PC-9 (cell line): ENCODE data around the gene FAM221A. TPM values are rescaled to one million over a fixed set of nuclear protein-coding genes. Genes with fewer than 3 reads are reported as not detected.

Experiments used
- BruUV-seq: library from RNA; stranded (reverse); fragments of 400-500 nt; replicated peaks from 2 replicates; lab custom pipeline; 2021; lab: Mats Ljungman, UMichigan
- CTCF ChIA-PET: fragments of 300-600 bp; sonication (Branson Sonifier 250); formaldehyde crosslinking; loops from one replicate; lab custom pipeline; 2022; ENCODE audit warnings: antibody characterized with exemption; lab: Charles Lee
- POLR2A ChIA-PET: fragments of 300-600 bp; sonication (Branson Sonifier 250); formaldehyde crosslinking; loops from one replicate; lab custom pipeline; 2022; ENCODE audit warnings: antibody characterized with exemption; ENCODE audit not compliant: unreplicated experiment; lab: Charles Lee
- DNase-seq, 2 experiments: peaks; one replicate each; pipeline versions ENCODE4 v3.0.0 to v3.0.0-alpha.2; 2015 to 2022; ENCODE audit warnings: mixed read lengths in 1 of 2
- H2AFZ ChIP-seq: fragments of 200-600 bp; sonication (generic); 2 replicates; pipeline ENCODE4 v1.8.1; 2017; ENCODE audit warnings: antibody characterized with exemption
- H3F3A ChIP-seq: fragments of 200-600 bp; sonication (generic); 2 replicates; pipeline ENCODE4 v1.8.1; 2017; ENCODE audit warnings: antibody characterized with exemption, mild to moderate bottlenecking, low read depth; ENCODE audit not compliant: insufficient read depth
- H3K27ac ChIP-seq: fragments of 200-600 bp; sonication (generic); 2 replicates; pipeline ENCODE4 v1.6.1; 2016; ENCODE audit warnings: mixed run types
- H3K27me3 ChIP-seq: fragments of 200-600 bp; sonication (generic); 2 replicates; pipeline ENCODE4 v1.6.1; 2016; ENCODE audit warnings: low read depth, mixed run types; ENCODE audit not compliant: insufficient read depth
- H3K36me3 ChIP-seq: fragments of 200-600 bp; sonication (generic); 2 replicates; pipeline ENCODE4 v1.6.1; 2016; ENCODE audit warnings: low read depth, mixed run types
- H3K4me1 ChIP-seq: fragments of 200-600 bp; sonication (generic); replicated peaks from 2 replicates; pipeline ENCODE4 v1.6.1; 2016; ENCODE audit warnings: mixed run types; ENCODE audit not compliant: insufficient read depth
- H3K4me2 ChIP-seq: fragments of 200-600 bp; sonication (generic); 2 replicates; pipeline ENCODE4 v1.6.1; 2017; ENCODE audit warnings: mixed run types
- H3K4me3 ChIP-seq: fragments of 200-600 bp; sonication (generic); 2 replicates; pipeline ENCODE4 v1.6.1; 2016; ENCODE audit warnings: mixed run types
- H3K79me2 ChIP-seq: fragments of 200-600 bp; sonication (generic); 2 replicates; pipeline ENCODE4 v1.6.1; 2017; ENCODE audit warnings: low read depth, mixed run types
- H3K9me2 ChIP-seq: fragments of 200-600 bp; sonication (generic); 2 replicates; pipeline ENCODE4 v1.8.1; 2017; ENCODE audit warnings: mild to moderate bottlenecking; ENCODE audit not compliant: insufficient read depth
- H3K9me3 ChIP-seq: fragments of 200-600 bp; sonication (generic); 2 replicates; pipeline ENCODE4 v1.8.1; 2016; ENCODE audit warnings: low read depth; ENCODE audit not compliant: insufficient read depth
- H4K20me1 ChIP-seq: fragments of 200-600 bp; sonication (generic); 2 replicates; pipeline ENCODE4 v1.8.1; 2017; ENCODE audit not compliant: insufficient read depth
- EZH2 ChIP-seq: fragments of 200-600 bp; sonication (generic); IDR thresholded peaks from 2 replicates; pipeline ENCODE4 v1.8.0; 2017; ENCODE audit warnings: antibody characterized with exemption, low read depth
- intact Hi-C: fragments of 100-400 bp; cut with micrococcal nuclease; formaldehyde crosslinking; loops from one replicate; pipeline ENCODE4 v1.10.0; 2022; ENCODE audit not compliant: unreplicated experiment
- total RNA-seq: library from RNA; stranded (reverse); gene quantifications from 2 replicates; pipeline ENCODE4 v1.2.3, GENCODE V29; 2021
- TF ChIP-seq, protein P1 (sequence below): fragments of 200-600 bp; sonication (generic); conservative IDR thresholded peaks from 2 replicates; pipeline ENCODE4 v1.6.1; 2017; ENCODE audit warnings: mixed run types, antibody characterized with exemption, mild to moderate bottlenecking, moderate library complexity

FAM221A gene
- total RNA-seq, 1 experiment from 2014 or later = 2.4 TPM

DNA sequence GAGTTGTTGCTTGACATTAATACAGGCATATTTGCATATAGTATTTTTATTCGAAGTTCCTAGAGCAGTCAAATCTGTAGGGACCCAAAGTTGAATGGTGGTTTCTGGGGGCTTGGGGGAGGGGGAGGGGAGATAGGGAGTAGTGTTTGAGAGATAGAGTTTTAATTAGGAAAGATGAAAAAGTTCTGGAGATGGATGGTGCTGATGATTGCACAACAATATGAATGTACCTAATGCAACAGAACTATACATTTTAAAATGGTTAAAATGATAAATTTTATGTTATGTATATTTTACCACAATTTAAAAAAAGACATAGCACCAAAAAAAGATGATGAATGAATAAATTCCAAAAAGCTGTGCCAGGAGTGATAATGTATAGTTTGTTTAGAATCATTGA is 71.9 kb downstream of the FAM221A start:
- H3F3A ChIP-seq = no peaks in the 10 kb centered on the region
- intact Hi-C loops = no loop called here
- no peaks in the 10 kb centered on the region for H3K9me2 ChIP-seq
- ChIA-PET CTCF (no interaction called here), POLR2A (no interaction called here)
- H3K79me2 ChIP-seq = no peaks in the 10 kb centered on the region
- no peak overlapping the region for H2AFZ ChIP-seq
- H3K4me1 ChIP-seq = no peaks in the 10 kb centered on the region
- no peaks in the 10 kb centered on the region for H3K36me3 ChIP-seq
- no peak overlapping the region for H3K4me2 ChIP-seq
- BruUV-seq = no TSS peak
- TF ChIP-seq EZH2 = no peak
- TF ChIP-seq, protein P1, sequence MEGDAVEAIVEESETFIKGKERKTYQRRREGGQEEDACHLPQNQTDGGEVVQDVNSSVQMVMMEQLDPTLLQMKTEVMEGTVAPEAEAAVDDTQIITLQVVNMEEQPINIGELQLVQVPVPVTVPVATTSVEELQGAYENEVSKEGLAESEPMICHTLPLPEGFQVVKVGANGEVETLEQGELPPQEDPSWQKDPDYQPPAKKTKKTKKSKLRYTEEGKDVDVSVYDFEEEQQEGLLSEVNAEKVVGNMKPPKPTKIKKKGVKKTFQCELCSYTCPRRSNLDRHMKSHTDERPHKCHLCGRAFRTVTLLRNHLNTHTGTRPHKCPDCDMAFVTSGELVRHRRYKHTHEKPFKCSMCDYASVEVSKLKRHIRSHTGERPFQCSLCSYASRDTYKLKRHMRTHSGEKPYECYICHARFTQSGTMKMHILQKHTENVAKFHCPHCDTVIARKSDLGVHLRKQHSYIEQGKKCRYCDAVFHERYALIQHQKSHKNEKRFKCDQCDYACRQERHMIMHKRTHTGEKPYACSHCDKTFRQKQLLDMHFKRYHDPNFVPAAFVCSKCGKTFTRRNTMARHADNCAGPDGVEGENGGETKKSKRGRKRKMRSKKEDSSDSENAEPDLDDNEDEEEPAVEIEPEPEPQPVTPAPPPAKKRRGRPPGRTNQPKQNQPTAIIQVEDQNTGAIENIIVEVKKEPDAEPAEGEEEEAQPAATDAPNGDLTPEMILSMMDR = no peak
- no peaks in the 10 kb centered on the region; the same call in 1 of the 2 replicates for H3K9me3 ChIP-seq
- no peaks in the 10 kb centered on the region for H4K20me1 ChIP-seq
- no peaks in the 10 kb centered on the region for H3K27me3 ChIP-seq
- no peak overlapping the region for H3K4me3 ChIP-seq
- no peak overlapping the region for H3K27ac ChIP-seq
- no peak for DNase-seq

Other genes with a start within 250 kb of the FAM221A start
- gene IGF2BP3, start 209.7 kb upstream of the FAM221A start, total RNA-seq = 132 and 139 TPM in 2 replicates
- gene TRA2A, start 148.2 kb upstream of the FAM221A start, total RNA-seq = 77.0 and 112 TPM in 2 replicates
- gene CCDC126, start 82.8 kb upstream of the FAM221A start, total RNA-seq = 5.9 and 6.2 TPM in 2 replicates
- gene STK31, start 30.0 kb downstream of the FAM221A start, total RNA-seq = 0.48 and 0.57 TPM in 2 replicates